Erythroblast (primary cell): Measurements from ENCODE around the gene ACSBG1.

Source experiments
- GATA1 ChIP-seq: IDR thresholded peaks from 2 replicates; pipeline ENCODE4 v1.6.1; 2011; ENCODE audit warnings: low read depth, mild to moderate bottlenecking, control low read depth, low read length, moderate library complexity
- POLR2A ChIP-seq: IDR thresholded peaks from 2 replicates; pipeline ENCODE4 v1.6.1; 2011; ENCODE audit warnings: mild to moderate bottlenecking, low read length

- TF ChIP-seq POLR2A (no peak), GATA1 (no peak)
Measured at GRCh38 chr15:78229431-78230406, 4.6 kb downstream of the ACSBG1 start.
